ENCODE measurements around the gene METTL24.

METTL24 gene

DNA sequence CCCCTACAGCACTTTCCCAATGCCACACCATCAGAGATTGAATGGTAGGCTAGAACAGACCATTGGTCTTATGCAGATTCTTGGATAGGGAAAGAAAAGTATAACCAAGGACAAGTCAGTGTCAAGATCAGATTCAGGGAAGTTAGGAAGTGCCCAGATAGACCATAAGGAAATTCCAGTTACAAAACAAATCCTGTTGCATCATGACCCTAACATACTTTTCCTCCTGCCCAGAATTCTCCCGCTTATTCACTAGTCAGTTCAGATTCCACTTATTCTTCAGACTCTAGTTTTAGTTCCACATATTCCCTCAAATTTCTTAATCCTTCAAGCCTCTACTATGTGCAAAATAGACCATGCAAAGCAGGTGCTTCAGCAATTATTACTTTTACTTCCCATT is 20.7 kb downstream of the METTL24 start:
- H3K9me3 Mint-ChIP-seq: no peaks in the 10 kb centered on the region
- no peaks in the 10 kb centered on the region for H3K36me3 Mint-ChIP-seq
- H3K27ac Mint-ChIP-seq: no peak overlapping the region
- ATAC-seq (ENCODE audit: low read depth) (no peak), DNase-seq (ENCODE audit: low spot score in 2 of 2) (no peak)
- H3K4me3 Mint-ChIP-seq: no peak overlapping the region
- peaks cover 4% of the 10 kb centered on the region for H3K27me3 Mint-ChIP-seq
- peaks cover 4% of the 10 kb centered on the region for H3K4me1 Mint-ChIP-seq

DNA sequence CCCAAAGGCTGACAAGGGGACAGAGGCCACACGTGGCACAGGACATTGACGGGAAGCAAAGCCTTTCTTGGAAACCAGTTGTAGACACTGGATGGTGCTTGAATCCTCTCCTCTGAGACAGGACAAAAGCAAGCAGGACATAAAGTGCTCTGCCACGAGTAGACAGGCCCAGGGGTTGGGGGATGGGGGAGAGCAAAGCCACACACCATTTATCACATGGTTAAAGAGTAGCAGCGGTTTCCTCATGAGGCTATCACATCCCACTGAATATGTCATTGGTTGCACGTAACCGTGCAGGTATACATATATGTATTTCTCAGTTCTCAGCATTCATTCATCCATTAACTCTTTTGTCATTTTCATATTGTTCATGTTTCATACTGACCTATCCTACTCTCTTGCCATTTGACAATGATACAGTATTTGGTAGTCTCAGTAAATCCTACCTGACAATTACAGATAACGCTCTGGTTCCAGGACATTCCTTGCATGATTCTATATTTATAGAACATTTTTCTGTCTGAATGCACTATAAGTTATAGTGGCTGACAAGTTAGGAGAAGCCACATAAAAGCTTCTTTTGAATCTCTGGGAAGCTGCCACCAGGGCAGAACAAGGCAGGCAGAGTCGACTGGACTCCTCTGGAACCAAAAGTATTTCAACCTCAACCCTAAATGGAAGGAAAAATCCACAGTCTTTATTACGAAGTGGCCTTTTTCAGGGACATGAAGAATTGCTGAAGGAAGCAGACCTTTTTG is 23.5 kb downstream of the METTL24 start:
- peaks cover 4% of the 10 kb centered on the region for H3K27me3 Mint-ChIP-seq
- no peaks in the 10 kb centered on the region for H3K36me3 Mint-ChIP-seq
- no peak for ATAC-seq (ENCODE audit: low read depth)
- no peaks in the 10 kb centered on the region for H3K9me3 Mint-ChIP-seq
- DNase-seq (ENCODE audit: low spot score in 2 of 2): no peak
- no peak overlapping the region for H3K4me3 Mint-ChIP-seq
- H3K4me1 Mint-ChIP-seq: peaks cover 4% of the 10 kb centered on the region
- H3K27ac Mint-ChIP-seq: no peak overlapping the region

DNA sequence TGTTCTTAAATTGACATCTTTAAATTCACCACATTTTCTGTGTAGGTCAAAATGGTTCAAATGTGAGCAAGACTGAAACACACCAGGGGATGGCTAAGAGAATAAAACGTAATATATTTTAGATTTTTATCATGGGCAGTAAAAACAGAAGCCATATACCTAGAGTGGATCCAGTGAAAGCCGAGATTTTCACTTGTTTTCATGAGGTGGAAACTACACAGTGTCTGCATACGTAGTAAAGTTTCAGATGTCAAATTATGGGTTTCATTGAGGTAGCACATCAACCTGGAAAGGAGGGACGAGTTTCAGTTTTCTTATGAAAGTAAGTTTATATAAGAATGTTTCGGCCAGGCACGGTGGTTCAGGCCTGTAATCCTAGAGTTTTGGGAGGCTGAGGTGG is 25.9 kb downstream of the METTL24 start:
- Mint-ChIP-seq H3K4me1 (no peaks in the 10 kb centered on the region), H3K4me3 (no peak overlapping the region), H3K27me3 (peaks cover 2% of the 10 kb centered on the region), H3K9me3 (no peaks in the 10 kb centered on the region), H3K27ac (no peak overlapping the region), H3K36me3 (no peaks in the 10 kb centered on the region)
- no peak for ATAC-seq (ENCODE audit: low read depth)
- DNase-seq (ENCODE audit: low spot score in 2 of 2): no peak

DNA sequence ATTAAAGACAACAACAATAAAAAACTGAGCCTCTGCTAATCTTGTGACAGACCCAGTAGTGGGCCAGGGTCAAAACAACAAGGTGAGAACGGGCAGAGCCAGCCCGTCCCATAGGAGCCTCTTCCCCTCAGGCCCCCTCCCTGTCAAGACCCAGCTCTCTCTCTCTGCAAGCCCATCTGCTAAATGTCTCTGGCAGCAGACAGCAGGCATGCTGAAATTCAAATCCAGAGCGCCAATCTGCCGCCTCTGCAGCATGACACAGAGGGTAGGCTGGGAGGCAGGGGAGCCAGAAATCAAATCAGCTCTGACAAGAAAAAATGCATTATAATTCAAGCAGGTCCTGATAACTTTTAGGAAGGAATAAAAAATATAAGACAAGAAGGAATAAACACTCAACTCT is 26.3 kb downstream of the METTL24 start:
- H3K4me1 Mint-ChIP-seq: no peaks in the 10 kb centered on the region
- DNase-seq (ENCODE audit: low spot score in 2 of 2): no peak
- no peaks in the 10 kb centered on the region for H3K36me3 Mint-ChIP-seq
- H3K27me3 Mint-ChIP-seq: peaks cover 2% of the 10 kb centered on the region
- H3K9me3 Mint-ChIP-seq: no peaks in the 10 kb centered on the region
- no peak overlapping the region for H3K27ac Mint-ChIP-seq
- ATAC-seq (ENCODE audit: low read depth): no peak
- no peak overlapping the region for H3K4me3 Mint-ChIP-seq

DNA sequence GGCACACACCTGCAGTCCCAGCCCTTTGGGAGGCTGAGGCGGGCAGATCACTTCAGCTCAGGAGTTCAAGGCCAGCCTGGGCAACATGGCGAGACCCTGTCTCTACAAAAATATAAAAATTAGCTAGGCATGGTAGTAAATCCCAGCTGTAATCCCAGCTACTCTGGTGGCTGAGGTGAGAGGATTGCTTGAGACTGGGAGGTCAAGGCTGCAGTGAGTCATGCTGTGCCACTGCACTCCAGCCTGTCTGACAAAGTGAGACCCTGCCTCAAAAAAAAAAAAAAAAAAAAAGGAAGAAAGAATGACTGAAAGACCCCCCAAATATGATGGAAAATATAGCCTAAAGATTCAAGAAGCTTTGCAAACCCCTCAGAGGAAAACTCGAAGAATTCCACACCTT is 26.8 kb downstream of the METTL24 start:
- Mint-ChIP-seq H3K36me3 (no peaks in the 10 kb centered on the region), H3K9me3 (no peaks in the 10 kb centered on the region), H3K4me3 (no peak overlapping the region), H3K4me1 (no peaks in the 10 kb centered on the region), H3K27me3 (peaks cover 2% of the 10 kb centered on the region), H3K27ac (no peak overlapping the region)
- DNase-seq (ENCODE audit: low spot score in 2 of 2) (no peak), ATAC-seq (ENCODE audit: low read depth) (no peak)

DNA sequence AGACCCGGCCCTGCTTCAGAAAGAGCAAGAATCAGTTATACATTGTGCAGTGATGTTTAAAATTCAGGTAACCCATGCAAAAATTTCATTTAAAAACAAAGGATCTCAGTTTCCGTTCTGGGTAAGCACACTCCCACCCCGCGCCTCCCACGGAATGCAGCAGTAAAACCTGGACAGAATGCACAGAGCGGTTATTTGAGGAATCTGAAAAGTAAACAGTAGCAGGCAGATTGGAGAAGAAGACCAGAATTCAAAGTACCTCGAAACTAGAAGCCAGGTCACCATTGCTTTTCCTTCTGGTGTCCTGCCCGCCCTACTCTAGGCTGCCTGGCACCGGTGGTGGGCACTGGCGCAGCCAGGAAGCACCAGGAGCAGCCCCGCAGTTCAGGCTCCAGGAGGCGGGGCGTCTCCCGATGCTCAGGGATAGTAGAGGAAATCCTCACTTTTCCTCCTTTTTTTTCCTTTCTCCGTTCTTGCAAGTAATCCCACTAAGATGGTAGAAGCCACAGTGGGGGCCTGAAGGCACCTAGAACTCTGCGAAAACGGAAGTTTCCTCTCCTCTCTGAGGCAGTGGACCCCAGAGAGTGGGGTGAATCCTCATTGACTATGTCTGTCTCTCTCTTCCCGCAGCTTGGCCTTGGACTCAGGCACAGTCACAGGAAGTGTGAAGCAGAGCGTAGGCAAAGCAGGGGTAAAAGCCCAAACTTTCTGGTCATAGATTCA is 28.3 kb downstream of the METTL24 start:
- DNase-seq (ENCODE audit: low spot score in 2 of 2) (no peak), ATAC-seq (ENCODE audit: low read depth) (no peak)
- Mint-ChIP-seq H3K9me3 (no peaks in the 10 kb centered on the region), H3K4me3 (no peak overlapping the region), H3K4me1 (no peaks in the 10 kb centered on the region), H3K36me3 (no peaks in the 10 kb centered on the region), H3K27me3 (peaks cover 2% of the 10 kb centered on the region), H3K27ac (no peak overlapping the region)

DNA sequence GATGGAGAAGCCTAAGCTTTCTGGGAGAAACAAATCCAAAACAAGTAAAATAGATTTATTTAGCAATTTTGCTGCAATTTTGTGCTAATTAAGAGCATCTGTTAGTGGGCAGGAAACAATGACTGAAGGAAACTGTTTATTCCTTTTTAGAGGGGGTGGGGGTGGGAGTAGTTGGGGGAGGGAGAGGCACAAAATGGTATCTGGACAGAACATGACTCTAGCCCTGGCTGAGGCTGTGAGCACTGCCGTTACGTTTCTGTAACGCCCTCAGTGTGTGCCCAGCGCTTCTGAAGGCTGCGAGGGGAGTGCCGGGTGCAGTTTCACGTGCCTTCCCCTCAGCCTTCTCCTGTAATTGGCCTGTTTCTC is 28.8 kb downstream of the METTL24 start:
- no peak for DNase-seq (ENCODE audit: low spot score in 2 of 2)
- Mint-ChIP-seq H3K4me1 (no peaks in the 10 kb centered on the region), H3K9me3 (no peaks in the 10 kb centered on the region), H3K27me3 (peaks cover 4% of the 10 kb centered on the region), H3K36me3 (no peaks in the 10 kb centered on the region), H3K4me3 (no peak overlapping the region), H3K27ac (no peak overlapping the region)
- ATAC-seq (ENCODE audit: low read depth): no peak

DNA sequence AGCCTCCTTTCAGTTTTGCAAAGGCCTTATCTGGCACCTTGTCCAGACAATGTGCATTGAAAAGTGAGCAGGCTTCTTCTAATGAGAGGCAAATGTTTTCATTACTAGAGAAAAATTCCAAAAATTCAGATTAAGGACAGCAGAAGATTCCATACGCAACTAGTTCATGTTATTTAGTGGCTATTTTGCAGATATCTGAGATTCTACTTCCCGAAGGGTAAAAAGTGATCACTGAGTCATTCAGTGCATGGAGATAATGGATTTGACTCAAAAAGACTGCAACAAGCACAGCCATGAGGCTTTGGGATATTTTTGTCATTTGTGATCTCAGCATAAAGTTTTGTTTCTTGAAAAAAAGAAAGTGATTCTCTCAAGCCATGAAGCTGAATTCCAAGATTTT is 29.9 kb downstream of the METTL24 start:
- DNase-seq (ENCODE audit: low spot score in 2 of 2): no peak
- no peak for ATAC-seq (ENCODE audit: low read depth)
- H3K36me3 Mint-ChIP-seq: no peaks in the 10 kb centered on the region
- H3K9me3 Mint-ChIP-seq: no peaks in the 10 kb centered on the region
- peaks cover 4% of the 10 kb centered on the region for H3K27me3 Mint-ChIP-seq
- H3K4me1 Mint-ChIP-seq: no peaks in the 10 kb centered on the region
- no peak overlapping the region for H3K27ac Mint-ChIP-seq
- H3K4me3 Mint-ChIP-seq: no peak overlapping the region

DNA sequence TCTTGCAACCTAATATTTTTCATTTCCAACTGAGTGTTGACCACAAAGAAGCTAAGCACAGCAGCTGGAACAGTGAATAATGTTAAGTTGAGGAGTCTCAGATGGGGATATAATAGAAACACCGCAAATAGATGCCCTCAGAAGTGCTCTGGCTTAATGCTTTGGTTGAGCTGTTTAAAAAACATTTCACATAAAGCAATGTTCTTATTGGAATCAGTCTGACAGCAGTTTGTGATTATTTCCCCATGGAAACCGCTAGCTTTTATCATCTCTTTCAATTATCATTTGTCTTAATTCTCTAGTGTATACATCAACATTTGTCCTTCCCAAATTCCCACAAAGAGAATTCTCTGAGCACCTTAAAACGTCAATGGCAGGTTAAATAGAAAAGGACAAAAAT is 30.8 kb downstream of the METTL24 start:
- H3K27me3 Mint-ChIP-seq: peaks cover 2% of the 10 kb centered on the region
- no peak overlapping the region for H3K27ac Mint-ChIP-seq
- no peaks in the 10 kb centered on the region for H3K36me3 Mint-ChIP-seq
- H3K4me3 Mint-ChIP-seq: no peak overlapping the region
- DNase-seq (ENCODE audit: low spot score in 2 of 2) (no peak), ATAC-seq (ENCODE audit: low read depth) (no peak)
- H3K4me1 Mint-ChIP-seq: peaks cover 5% of the 10 kb centered on the region
- no peaks in the 10 kb centered on the region for H3K9me3 Mint-ChIP-seq

DNA sequence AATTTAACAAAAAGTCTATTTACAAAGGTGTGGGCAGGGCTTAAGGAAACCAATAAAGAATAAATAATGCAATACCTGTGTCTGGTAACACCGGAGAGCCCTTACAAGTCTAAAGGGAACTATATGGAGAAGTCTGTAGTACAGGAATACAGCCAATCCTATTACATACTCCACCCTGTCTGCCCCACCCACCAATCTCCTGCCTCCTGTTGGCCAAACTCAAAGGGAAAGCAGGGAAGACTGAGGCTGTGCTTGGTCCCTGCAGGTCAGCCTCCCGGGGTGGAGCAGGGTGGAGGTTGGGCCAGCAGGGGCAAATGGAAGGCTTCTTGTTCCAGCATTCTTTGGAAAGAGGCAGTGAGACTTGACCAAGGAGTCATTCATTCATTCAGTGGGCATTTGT is 31.5 kb downstream of the METTL24 start:
- Mint-ChIP-seq H3K27ac (no peak overlapping the region), H3K4me3 (no peak overlapping the region), H3K4me1 (peaks cover 5% of the 10 kb centered on the region), H3K9me3 (no peaks in the 10 kb centered on the region), H3K27me3 (peaks cover 2% of the 10 kb centered on the region), H3K36me3 (no peaks in the 10 kb centered on the region)
- no peak for ATAC-seq (ENCODE audit: low read depth)
- DNase-seq (ENCODE audit: low spot score in 2 of 2): no peak

DNA sequence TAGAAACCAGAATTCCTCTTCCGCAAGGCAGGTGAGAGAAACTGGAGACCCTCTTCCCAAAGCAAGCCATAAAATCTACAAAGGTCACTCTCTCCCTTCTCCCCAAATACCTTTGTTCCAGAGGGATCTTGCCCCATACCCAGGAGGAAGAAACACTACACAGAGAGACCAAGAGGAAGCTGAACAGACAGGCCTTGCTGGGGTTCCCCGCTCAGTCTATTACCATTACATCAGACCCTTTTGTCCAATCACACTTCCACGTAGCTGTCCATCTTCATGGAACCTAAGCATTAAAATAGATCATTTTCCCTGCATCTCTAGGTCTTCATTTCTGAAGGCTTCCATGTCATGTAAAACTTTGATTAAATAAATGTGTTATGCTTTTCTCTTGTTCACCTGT is 32.1 kb downstream of the METTL24 start:
- Mint-ChIP-seq H3K27me3 (peaks cover 2% of the 10 kb centered on the region), H3K36me3 (no peaks in the 10 kb centered on the region), H3K4me3 (no peak overlapping the region), H3K4me1 (peaks cover 5% of the 10 kb centered on the region), H3K9me3 (no peaks in the 10 kb centered on the region), H3K27ac (no peak overlapping the region)
- ATAC-seq (ENCODE audit: low read depth): no peak
- DNase-seq (ENCODE audit: low spot score in 2 of 2): no peak

DNA sequence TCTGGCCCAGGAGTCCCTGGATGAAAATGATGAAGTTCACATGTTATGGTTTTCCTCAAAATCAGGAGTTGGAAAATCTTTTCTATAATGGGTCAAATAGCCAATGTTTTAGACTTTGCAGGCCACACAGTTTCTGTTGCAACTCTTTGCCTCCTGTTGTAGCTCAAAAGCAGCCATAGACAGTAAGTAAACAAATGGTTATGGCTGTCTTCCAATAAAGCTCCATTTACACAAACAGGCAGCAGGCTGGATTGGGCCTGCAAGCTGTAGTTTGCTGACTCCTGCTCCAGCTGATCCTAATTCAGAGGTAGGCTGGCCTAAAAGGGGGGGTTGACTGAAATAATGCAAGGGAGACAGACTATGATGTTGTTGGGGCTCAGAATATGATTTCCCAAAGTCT is 33.0 kb downstream of the METTL24 start:
- H3K4me1 Mint-ChIP-seq: peaks cover 5% of the 10 kb centered on the region
- no peak overlapping the region for H3K4me3 Mint-ChIP-seq
- H3K36me3 Mint-ChIP-seq: no peaks in the 10 kb centered on the region
- H3K9me3 Mint-ChIP-seq: no peaks in the 10 kb centered on the region
- DNase-seq (ENCODE audit: low spot score in 2 of 2) (no peak), ATAC-seq (ENCODE audit: low read depth) (no peak)
- H3K27me3 Mint-ChIP-seq: peaks cover 2% of the 10 kb centered on the region
- no peak overlapping the region for H3K27ac Mint-ChIP-seq

DNA sequence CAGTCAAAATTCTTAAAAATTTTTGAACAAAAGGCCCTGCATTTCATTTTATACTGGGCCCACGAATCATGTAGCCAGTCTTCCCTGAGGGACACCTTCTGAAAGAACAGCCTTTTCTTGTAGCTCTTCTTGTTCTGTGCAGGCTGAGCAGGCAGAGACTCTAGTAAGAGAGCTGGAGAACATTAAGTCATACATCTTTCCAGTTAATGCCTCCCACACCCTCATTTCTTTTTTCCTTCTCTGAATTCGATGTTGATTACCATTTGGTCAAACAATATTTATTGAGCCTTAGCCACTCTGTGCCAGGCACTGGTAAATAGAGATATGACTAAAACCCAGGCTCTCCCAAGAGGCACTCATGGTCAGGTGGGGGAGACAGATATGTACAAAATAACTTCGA is 33.6 kb downstream of the METTL24 start:
- H3K4me3 Mint-ChIP-seq: no peak overlapping the region
- H3K27me3 Mint-ChIP-seq: peaks cover 2% of the 10 kb centered on the region
- DNase-seq (ENCODE audit: low spot score in 2 of 2) (no peak), ATAC-seq (ENCODE audit: low read depth) (no peak)
- H3K27ac Mint-ChIP-seq: no peak overlapping the region
- H3K36me3 Mint-ChIP-seq: no peaks in the 10 kb centered on the region
- H3K9me3 Mint-ChIP-seq: no peaks in the 10 kb centered on the region
- peaks cover 5% of the 10 kb centered on the region for H3K4me1 Mint-ChIP-seq

DNA sequence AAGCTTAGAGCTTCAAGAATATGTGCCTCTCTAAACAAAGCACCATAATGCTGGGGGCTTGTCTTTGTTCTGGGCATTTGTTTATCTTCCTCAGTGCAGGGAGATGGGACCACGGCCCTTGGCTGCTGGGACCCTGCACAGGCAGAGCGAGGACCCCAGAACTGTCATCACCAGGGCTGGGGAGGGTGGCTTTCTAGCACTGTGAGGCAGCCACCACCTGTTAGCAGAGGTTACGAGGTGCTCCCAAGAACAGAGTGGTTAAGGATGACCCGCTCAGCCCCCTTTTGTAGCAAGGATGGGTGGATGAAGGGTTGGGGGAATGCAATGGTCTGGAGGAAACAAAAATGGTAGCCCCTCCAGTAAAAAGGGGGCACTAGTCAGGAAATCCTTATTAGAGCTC is 34.9 kb downstream of the METTL24 start:
- no peak overlapping the region for H3K4me3 Mint-ChIP-seq
- no peaks in the 10 kb centered on the region for H3K36me3 Mint-ChIP-seq
- H3K9me3 Mint-ChIP-seq: no peaks in the 10 kb centered on the region
- no peak for DNase-seq (ENCODE audit: low spot score in 2 of 2)
- H3K4me1 Mint-ChIP-seq: peaks cover 5% of the 10 kb centered on the region
- H3K27me3 Mint-ChIP-seq: peaks cover 2% of the 10 kb centered on the region
- no peak for ATAC-seq (ENCODE audit: low read depth)
- H3K27ac Mint-ChIP-seq: no peak overlapping the region

DNA sequence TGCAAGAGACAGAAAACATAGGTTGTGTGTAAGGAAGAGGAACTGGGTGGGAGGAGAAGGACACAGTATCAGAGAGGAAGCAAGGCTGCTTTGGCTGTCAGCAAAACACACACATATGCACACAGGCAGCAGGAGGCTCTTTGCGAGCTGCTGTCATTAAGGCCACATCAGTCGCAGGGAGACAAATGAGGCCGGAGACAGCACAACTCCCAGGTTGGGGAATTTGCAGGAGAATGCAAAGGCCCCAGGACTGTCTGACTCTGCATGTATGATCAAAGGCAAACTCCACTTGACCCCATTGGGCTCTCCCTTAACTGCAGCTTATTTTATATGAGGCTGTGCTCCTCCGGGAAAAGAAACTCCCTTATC is 35.3 kb downstream of the METTL24 start:
- ATAC-seq (ENCODE audit: low read depth): no peak
- no peak for DNase-seq (ENCODE audit: low spot score in 2 of 2)
- no peak overlapping the region for H3K27ac Mint-ChIP-seq
- H3K4me1 Mint-ChIP-seq: peaks cover 5% of the 10 kb centered on the region
- no peak overlapping the region for H3K4me3 Mint-ChIP-seq
- H3K36me3 Mint-ChIP-seq: no peaks in the 10 kb centered on the region
- H3K27me3 Mint-ChIP-seq: peaks cover 2% of the 10 kb centered on the region
- no peaks in the 10 kb centered on the region for H3K9me3 Mint-ChIP-seq

All from memory B cell (primary cell).